WTC11 (cell line): Measurements from ENCODE around the gene ARMC2. TPM values are rescaled to one million over a fixed set of nuclear protein-coding genes. Genes with fewer than 3 reads are reported as not detected.

Experiments used
- ATAC-seq: fragments of 200-7000 bp; cut with Tn5 transposase; 2 replicates; pipeline ENCODE4 v1.10.0; 2021; ENCODE audit warnings: mild to moderate bottlenecking, moderate library complexity
- CTCF ChIA-PET: fragments of 300-600 bp; sonication (Branson Sonifier 250); formaldehyde crosslinking; loops from one replicate; lab custom pipeline; 2021; ENCODE audit warnings: antibody characterized with exemption; lab: Charles Lee
- POLR2A ChIA-PET: fragments of 350-600 bp; sonication (Branson Sonifier 250); formaldehyde crosslinking; loops from one replicate; lab custom pipeline; 2021; ENCODE audit warnings: antibody characterized with exemption; lab: Charles Lee
- DNase-seq: peaks from one replicate; pipeline ENCODE4 v3.0.0; 2021; ENCODE audit warnings: low spot score
- H3K27ac Mint-ChIP-seq: 2 replicates; pipeline ENCODE4 v1.8.0; 2021; ENCODE audit warnings: mixed read lengths
- H3K27me3 Mint-ChIP-seq: 2 replicates; pipeline ENCODE4 v1.8.0; 2021; ENCODE audit warnings: low read depth, mild to moderate bottlenecking, moderate library complexity, mixed read lengths
- H3K36me3 Mint-ChIP-seq: 2 replicates; pipeline ENCODE4 v1.8.0; 2021; ENCODE audit warnings: mixed read lengths
- H3K4me1 Mint-ChIP-seq: 2 replicates; pipeline ENCODE4 v1.8.0; 2022; ENCODE audit warnings: mixed read lengths
- H3K4me3 Mint-ChIP-seq: 2 replicates; pipeline ENCODE4 v1.8.0; 2021; ENCODE audit warnings: mild to moderate bottlenecking, moderate library complexity, mixed read lengths
- H3K9me3 Mint-ChIP-seq: 2 replicates; pipeline ENCODE4 v1.8.0; 2021; ENCODE audit warnings: mixed read lengths
- AFF4 ChIP-seq: sonication (generic); formaldehyde crosslinking; IDR thresholded peaks from 2 replicates; pipeline ENCODE4 v1.8.1; 2023; ENCODE audit warnings: mild to moderate bottlenecking, missing genetic modification reagents, borderline replicate concordance
- EMX1 ChIP-seq: fragments of 250-450 bp; sonication (Bioruptor Pico); IDR thresholded peaks from 2 replicates; pipeline ENCODE4 v1.8.0; 2021; ENCODE audit warnings: mild to moderate bottlenecking
- ERG ChIP-seq: fragments of 250-450 bp; sonication (Bioruptor Pico); IDR thresholded peaks from 2 replicates; pipeline ENCODE4 v1.8.0; 2021; ENCODE audit warnings: mild to moderate bottlenecking
- FOXK1 ChIP-seq: sonication (generic); formaldehyde crosslinking; IDR thresholded peaks from 2 replicates; pipeline ENCODE4 v1.8.0; 2022; ENCODE audit warnings: mild to moderate bottlenecking, moderate library complexity, missing genetic modification reagents
- GABPB1 ChIP-seq: sonication (generic); formaldehyde crosslinking; IDR thresholded peaks from 2 replicates; pipeline ENCODE4 v1.8.1; 2023; ENCODE audit warnings: mild to moderate bottlenecking, missing genetic modification reagents
- JUN ChIP-seq: sonication (generic); formaldehyde crosslinking; IDR thresholded peaks from 2 replicates; pipeline ENCODE4 v1.8.0; 2023; ENCODE audit warnings: mild to moderate bottlenecking, missing genetic modification reagents
- KAT7 ChIP-seq: sonication (generic); formaldehyde crosslinking; IDR thresholded peaks from 2 replicates; pipeline ENCODE4 v1.8.1; 2023; ENCODE audit warnings: missing genetic modification reagents, mild to moderate bottlenecking, borderline replicate concordance
- NR2C2 ChIP-seq: sonication (generic); formaldehyde crosslinking; IDR thresholded peaks from 2 replicates; pipeline ENCODE4 v1.8.0; 2022; ENCODE audit warnings: mild to moderate bottlenecking, missing genetic modification reagents
- SMAD4 ChIP-seq: sonication (generic); formaldehyde crosslinking; IDR thresholded peaks from 2 replicates; pipeline ENCODE4 v1.8.0; 2022; ENCODE audit warnings: mild to moderate bottlenecking, missing genetic modification reagents
- TP53 ChIP-seq: sonication (generic); formaldehyde crosslinking; IDR thresholded peaks from 2 replicates; pipeline ENCODE4 v1.8.1; 2023; ENCODE audit warnings: mild to moderate bottlenecking, missing genetic modification reagents
- USF2 ChIP-seq: sonication (generic); formaldehyde crosslinking; IDR thresholded peaks from 2 replicates; pipeline ENCODE4 v1.8.1; 2023; ENCODE audit warnings: mild to moderate bottlenecking, missing genetic modification reagents, moderate library complexity
- ZNF232 ChIP-seq: sonication (generic); formaldehyde crosslinking; IDR thresholded peaks from 2 replicates; pipeline ENCODE4 v1.8.0; 2022; ENCODE audit warnings: mild to moderate bottlenecking, missing genetic modification reagents
- ZNF281 ChIP-seq: sonication (generic); formaldehyde crosslinking; IDR thresholded peaks from 2 replicates; pipeline ENCODE4 v1.8.0; 2023; ENCODE audit warnings: mild to moderate bottlenecking, missing genetic modification reagents
- ZSCAN18 ChIP-seq: fragments of 250-450 bp; sonication (Bioruptor Pico); IDR thresholded peaks from 2 replicates; pipeline ENCODE4 v2.1.2; 2022; ENCODE audit warnings: mild to moderate bottlenecking, moderate library complexity
- total RNA-seq: library from RNA; stranded (reverse); gene quantifications from 3 replicates; pipeline ENCODE4 v1.2.3, GENCODE V29; 2021
- TF ChIP-seq, protein P1 (sequence below): fragments of 250-450 bp; sonication (Bioruptor Pico); IDR thresholded peaks from 2 replicates; pipeline ENCODE4 v1.9.0; 2021; ENCODE audit warnings: mild to moderate bottlenecking
- TF ChIP-seq, protein P2 (sequence below): sonication (generic); formaldehyde crosslinking; IDR thresholded peaks from 2 replicates; pipeline ENCODE4 v1.8.1; 2023; ENCODE audit warnings: mild to moderate bottlenecking, missing genetic modification reagents, moderate library complexity

ARMC2 gene
- total RNA-seq, 1 experiment from 2014 or later: 5.2 TPM

DNA sequence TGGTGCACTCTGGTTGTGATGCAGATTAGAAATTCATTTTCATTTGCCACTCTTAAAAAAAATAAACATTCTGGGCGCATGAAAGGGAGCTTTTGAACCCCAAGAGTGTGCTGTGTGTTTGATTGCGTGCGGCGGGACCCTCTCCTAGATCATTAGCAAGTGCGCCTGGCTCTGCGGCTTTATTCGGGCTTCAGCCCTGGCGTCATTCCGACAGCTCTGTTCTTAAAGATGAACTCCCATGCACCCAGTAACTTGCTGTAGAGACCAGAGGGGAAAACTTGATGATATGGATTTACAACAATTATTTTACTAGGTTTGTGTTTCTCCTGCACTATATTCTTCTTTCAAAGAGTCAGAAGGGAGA lies 48.9 kb upstream of the ARMC2 start (continued):
- TF ChIP-seq AFF4 (CRISPR knock-in tag) (no peak), GABPB1 (CRISPR knock-in tag) (no peak)

GRCh38 chr6:108799791-108800190 lies 48.4 kb upstream of the ARMC2 start:
- H3K27ac Mint-ChIP-seq: no peak overlapping the region
- CTCF ChIA-PET: interaction anchor here (1.2 kb wide), 1 partner anchor 38 kb away, joined by 3 read pairs; no protein-coding TSS in a partner anchor
- TF ChIP-seq TP53 (CRISPR knock-in tag) (no peak), FOXK1 (CRISPR knock-in tag) (no peak), ZSCAN18 (CRISPR knock-in tag) (no peak), JUN (CRISPR knock-in tag) (no peak), NR2C2 (no peak), ZNF232 (no peak), KAT7 (CRISPR knock-in tag) (no peak), ZNF281 (CRISPR knock-in tag) (no peak), ERG (CRISPR knock-in tag) (no peak), EMX1 (CRISPR knock-in tag) (no peak), SMAD4 (CRISPR knock-in tag) (no peak), USF2 (CRISPR knock-in tag) (no peak)
- TF ChIP-seq, protein P1, sequence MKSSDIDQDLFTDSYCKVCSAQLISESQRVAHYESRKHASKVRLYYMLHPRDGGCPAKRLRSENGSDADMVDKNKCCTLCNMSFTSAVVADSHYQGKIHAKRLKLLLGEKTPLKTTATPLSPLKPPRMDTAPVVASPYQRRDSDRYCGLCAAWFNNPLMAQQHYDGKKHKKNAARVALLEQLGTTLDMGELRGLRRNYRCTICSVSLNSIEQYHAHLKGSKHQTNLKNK (CRISPR knock-in tag): no peak
- TF ChIP-seq, protein P2, sequence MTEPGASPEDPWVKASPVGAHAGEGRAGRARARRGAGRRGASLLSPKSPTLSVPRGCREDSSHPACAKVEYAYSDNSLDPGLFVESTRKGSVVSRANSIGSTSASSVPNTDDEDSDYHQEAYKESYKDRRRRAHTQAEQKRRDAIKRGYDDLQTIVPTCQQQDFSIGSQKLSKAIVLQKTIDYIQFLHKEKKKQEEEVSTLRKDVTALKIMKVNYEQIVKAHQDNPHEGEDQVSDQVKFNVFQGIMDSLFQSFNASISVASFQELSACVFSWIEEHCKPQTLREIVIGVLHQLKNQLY: no peak
- TF ChIP-seq, all 79 proteins: peak for 0
- DNase-seq: no peak
- no peak for ATAC-seq
- H3K36me3 Mint-ChIP-seq: no peaks in the 10 kb centered on the region
- POLR2A ChIA-PET: no interaction called here
- H3K9me3 Mint-ChIP-seq: no peaks in the 10 kb centered on the region
- peaks cover 14% of the 10 kb centered on the region for H3K4me1 Mint-ChIP-seq
- H3K27me3 Mint-ChIP-seq: no peaks in the 10 kb centered on the region
- H3K4me3 Mint-ChIP-seq: no peak overlapping the region
